ENCODE data around the gene EMILIN2.

Gene EMILIN2

DNA sequence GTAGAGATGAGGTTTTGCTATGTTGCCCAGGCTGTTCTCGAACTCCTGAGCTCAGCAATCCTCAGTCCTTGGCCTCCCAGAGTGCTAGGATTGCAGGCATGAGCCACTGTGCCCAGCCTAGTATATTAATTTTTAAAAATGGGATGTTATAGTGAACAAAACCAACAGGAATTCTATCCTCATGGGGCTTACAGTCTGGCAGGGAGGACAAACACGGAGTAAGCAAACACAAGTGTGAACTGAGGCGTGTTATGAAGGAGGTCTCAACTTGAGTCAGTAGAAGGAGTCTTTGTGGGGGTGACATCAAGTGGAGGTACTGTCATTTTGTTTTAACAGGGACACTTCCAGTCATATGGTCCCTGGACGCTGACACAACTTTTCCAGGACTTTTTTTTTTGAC lies 33.1 kb downstream of the EMILIN2 start:
- no peak for DNase-seq

DNA sequence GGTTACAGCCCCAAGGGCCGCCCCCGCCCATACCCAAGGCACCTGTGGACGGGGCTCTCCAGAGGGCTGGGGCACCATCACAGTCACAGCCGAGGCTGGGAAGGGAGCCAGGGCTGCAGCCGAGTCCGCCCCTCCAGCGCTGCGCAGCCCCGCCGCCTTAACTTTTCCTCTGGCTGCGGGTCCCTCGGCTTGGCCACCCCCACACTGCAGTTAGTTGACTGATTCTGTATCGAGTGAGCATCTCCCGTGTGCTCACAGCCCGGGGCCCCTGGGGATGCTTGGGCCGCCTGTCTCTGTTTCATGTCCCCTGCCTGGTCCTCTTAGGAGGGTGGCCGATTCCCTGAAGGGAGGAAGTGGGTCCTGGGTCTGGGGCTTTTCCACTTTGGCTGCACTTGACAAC lies 33.7 kb downstream of the EMILIN2 start:
- no peak for DNase-seq

DNA sequence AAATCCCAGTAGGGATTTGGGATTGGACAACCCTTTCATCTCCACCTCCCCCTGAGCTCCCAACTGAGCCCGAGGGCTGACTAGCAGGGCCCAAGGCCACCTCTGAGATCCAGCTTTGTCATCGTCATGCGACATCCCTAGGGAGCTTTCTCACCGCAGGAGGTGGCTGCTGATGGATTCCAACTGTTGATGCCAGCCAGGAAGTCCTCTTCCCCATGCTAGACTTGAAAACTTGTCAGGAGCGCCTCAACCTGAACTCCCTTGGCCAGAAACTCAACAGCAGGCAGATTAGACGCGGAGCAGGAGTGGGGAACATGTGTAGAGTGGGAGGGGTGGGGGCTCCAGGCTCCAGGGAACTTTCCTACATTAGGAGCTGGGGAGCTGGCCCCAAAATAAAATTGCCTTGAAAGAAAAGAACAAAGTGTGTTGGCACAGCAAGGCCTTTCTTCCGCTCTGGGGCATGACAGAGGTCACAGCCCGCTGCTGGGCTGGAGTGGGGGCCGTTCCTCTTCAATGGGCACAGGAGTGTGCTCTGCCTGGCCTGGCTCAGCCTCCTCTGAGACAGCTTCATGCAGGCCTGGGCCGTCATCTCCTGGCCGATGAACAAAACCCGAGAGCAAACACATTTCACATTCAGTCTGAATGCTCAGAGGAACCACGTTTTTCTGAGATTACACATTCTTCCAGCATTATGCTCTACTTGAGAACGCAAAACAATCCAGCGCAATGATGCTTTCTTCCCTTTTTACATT lies 34.5 kb downstream of the EMILIN2 start:
- no peak for DNase-seq

DNA sequence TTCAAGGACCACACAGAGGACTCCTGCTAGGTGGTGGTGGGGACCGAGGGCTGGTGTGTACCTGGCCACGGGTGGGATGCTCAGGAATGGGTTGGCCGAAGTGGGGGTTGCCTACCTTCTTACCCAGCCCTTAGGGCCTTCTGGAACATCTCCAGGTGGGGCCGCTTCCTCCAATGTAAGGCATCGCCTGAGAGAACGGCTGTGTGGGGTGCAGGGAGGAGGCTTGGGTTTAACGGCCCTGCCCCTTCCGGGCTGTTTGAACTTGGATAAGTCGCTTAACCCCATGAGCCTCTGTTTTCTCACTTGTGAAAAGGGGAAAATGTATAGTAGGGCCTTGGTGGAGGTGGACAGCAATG lies 35.0 kb downstream of the EMILIN2 start:
- no peak for DNase-seq

DNA sequence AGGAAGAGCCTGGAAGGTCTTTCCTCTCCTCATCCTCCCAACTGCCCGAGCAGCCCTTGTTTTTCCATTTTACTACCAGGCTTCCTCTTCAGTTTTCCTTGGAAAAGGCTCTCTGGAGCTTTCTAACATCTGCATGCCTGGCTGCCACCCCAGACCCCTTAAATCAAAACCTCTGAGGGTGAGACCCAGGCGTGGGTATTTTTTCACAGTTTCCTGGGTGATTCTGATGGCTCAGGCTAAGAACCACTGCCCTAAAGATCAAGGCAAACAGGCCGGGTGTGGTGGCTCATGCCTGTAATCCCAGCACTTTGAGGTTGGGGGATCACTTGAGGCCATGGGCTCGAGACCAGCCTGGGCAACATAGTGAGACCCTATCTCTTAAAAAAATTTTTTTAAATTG lies 35.4 kb downstream of the EMILIN2 start:
- DNase-seq: no peak

DNA sequence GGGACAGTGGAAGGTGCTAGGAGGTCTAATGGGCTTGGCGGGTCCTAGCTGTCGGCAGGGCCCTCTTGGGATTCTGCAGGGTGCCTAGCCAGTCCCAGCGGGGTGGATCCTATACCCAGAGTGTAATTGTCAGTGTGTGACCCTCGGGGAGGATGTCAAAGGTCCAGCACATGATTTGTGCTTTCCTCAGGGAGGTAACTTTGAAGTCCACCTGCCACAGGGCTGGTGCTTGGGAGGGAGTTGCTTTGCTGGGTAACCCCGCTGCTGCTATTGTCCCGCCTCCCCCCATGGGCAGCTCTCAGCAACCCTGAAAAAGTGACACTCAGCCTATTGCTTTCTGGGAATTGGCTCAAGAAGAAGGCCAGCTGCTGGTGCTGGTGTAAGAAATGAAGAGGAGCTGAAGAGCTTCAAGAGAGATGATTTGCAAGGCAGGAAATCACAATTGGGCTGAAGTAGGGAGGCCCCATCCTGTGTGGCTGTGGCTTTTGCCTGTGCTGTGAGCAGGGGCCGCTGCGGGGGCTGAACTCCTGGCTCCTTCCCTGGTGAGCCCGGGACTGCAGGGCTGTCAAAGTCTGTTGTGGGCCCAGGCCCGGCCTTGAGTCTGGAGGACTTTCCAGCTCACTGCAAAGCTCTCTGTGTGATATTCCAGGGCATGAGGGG lies 36.4 kb downstream of the EMILIN2 start:
- no peak for DNase-seq

DNA sequence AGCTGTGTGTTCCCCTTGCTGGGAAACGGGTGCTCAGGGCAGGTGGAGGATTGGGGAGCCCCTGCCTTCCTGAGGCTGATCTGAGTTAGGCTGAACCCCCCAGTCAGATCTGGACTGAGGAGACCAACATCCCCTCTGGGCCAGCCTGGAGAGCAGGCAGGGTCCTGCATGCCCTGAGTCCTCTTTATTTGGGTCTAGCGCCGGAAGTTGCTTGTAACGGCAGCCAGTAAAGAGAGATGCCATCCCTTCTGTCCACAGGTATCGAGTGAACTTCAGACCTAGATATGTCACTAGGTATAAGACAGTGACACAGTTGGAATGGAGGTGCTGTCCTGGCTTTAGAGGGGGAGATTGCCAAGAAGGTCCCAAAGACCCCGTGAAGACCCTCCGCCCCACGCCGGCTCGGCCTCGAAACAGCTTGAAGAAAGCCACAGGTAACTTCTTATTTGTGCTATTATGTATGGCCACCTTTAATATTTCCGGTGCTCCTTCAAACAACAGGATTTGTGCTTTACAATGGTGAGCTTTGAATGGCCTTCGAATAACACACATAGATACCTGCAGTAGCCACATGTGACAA lies 38.0 kb downstream of the EMILIN2 start:
- no peak for DNase-seq

DNA sequence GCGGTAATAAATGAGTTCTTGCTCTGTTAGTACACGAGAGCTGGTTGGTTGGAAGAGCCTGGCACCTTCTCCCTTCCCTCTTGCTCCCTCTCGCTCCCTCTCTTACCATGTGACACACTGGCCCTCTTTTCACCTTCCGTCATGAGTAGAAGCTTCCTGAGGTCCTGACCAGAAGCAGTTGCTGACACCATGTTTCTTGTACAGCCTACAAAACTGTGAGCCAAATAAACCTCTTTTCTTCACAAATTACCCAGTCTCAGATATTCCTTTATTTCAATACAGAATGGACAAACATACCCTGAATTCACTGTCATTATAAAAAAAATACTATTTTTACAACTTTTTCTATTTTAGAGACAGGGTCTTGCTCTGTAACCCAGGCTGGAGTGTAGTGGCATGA lies 40.7 kb downstream of the EMILIN2 start:
- no peak for DNase-seq

DNA sequence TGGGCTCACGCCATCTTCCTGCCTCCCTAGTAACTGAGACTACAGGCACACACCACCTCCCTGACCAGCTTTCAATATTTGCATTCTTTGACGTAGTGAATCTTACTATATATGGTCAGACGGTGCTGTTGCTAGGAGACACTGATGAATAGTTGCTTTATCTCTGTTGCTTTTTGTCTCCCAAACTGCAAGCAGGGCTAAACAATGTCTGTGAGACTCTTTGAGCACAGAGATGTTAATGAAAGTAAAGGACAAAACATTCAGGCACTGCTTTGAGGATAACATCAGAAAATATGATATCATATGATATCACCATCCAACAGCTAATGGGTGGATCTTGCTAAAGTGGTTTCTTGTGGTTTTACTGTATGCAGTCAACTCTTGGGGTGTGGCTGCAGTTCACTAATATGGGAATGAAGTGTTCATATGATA lies 43.0 kb downstream of the EMILIN2 start:
- DNase-seq: no peak

DNA sequence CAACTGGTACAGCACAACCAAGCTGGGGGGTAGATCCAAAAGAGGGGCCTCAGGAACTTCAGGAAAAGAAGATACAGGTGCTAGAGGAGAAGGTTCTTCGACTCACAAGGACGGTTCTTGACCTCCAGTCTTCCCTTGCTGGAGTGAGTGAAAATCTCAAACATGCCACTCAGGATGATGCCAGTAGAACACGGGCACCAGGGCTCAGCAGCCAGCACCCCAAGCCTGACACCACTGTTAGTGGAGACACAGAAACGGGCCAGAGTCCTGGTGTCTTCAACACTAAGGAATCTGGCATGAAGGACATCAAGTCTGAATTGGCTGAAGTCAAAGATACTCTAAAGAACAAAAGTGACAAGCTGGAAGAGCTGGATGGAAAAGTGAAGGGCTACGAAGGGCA lies 43.8 kb downstream of the EMILIN2 start:
- DNase-seq: no peak

DNA sequence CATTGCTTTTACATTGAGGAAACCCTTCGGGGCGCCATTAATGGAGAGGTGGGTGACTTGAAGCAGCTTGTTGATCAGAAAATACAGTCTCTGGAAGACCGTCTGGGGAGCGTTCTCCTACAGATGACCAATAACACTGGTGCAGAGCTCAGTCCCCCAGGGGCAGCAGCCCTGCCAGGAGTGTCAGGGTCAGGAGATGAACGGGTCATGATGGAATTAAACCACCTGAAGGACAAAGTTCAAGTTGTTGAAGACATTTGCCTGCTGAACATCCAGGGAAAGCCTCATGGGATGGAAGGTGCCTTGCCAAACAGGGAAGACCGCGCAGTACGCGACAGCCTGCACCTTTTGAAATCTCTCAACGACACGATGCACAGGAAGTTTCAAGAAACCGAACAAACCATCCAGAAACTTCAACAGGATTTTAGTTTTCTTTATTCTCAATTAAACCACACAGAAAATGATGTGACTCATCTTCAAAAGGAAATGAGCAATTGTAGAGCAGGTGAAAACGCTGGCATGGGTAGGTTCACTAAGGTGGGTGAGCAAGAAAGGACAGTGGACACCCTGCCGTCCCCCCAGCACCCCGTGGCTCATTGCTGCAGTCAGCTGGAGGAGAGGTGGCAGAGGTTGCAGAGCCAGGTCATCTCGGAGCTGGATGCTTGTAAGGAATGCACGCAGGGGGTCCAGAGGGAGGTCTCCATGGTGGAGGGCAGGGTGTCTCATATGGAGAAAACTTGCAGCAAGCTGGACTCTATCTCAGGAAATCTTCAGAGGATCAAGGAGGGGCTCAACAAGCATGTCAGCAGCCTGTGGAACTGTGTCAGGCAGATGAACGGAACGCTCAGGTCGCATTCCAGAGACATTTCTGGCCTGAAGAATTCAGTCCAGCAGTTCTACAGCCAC lies 45.0 kb downstream of the EMILIN2 start:
- DNase-seq: no peak

DNA sequence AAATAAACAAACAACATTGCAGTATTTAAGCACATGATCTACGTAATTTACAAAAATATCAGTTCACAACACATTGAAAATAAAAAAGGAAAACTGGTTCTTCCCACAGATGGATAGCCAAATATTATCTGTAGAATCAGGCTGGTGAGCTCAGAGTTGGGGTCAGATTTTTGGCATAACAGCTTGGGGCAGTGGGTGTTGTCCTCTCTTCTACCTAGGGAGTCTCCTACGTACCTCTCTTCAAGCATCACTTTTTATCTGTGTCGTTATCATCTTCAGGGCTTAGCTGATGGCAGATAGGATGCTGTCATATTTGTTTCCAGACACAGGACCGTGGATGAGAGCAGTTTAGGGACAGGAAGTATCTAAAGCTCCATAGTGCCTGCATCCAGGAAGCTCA lies 46.2 kb downstream of the EMILIN2 start:
- no peak for DNase-seq

DNA sequence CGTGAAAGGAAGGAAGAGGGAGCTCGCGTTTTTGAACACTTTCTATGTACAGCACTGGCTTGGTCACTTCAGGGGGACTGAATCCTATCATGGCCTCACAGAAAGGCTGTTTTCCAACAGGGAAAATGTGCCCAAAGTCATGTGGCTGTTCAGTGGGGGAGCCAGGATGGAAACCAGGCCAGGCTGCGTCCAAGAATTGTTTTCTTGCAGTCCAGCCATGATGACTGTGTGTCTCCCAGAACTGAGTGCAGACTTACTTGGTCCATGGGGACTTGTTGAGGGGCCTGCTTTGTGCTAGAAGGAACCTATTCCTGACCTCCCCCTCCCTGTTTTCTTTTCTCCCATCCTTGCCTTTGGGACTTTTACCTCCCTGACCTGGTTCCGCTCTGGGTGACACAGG lies 46.9 kb downstream of the EMILIN2 start:
- DNase-seq: no peak

DNA sequence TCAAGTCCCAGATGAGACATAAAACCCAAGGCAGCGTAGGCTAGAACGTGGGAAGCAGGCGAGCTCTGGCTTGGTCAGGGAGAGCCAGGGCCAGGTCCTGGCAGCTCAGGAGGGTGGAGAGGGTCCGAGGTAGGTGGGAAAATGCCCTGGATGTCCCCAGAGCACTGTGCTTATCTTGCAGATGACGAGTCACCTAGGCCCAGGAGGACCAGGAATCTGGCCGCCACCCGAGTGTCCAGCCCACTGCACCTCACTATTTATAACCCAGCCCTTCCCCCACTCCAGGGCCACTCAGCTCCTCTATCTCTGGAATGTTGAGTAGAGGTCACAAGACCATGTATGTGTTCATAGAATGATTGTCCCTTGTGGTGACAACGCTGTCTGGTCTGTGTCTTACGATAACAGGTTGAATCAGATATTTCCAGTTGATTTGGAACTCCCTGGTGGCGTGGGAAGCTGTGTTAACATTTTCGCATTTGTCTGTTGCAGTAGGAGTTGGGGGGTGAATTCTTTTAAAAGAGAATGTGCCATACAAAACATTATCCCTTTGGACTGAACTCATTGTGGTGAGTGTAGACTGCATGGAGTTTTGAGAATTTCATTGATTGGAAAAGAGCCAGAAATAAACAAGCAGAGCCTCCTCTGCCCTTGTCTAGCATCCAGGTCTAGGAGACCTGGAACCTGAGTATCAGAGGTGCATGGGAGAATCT lies 47.5 kb downstream of the EMILIN2 start:
- no peak for DNase-seq

DNA sequence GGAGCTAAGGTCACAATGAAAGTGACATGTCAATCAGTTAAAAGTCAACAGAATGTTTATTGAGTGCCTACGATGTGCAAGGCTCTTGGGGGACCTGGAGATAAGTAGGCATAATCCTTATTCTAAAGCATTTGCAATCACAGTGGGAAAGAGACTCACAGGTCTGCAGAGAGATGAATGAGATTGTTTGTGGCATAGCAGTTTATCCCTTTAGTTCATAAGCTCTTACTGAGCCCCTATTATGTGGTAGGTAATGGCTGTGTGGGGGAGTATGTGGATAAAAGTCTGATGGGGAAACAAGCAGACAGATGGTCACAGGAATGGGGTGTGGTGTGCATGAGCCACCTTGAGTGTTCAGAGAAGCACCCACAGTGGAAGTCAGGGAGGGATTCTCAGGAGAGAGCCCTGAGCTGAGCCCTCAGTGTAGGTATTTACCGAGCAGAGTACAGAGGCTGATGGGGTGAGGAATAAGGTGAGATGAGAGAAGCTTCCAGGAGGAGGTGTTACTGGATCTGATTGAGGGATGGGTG lies 48.1 kb downstream of the EMILIN2 start:
- no peak for DNase-seq

DNA sequence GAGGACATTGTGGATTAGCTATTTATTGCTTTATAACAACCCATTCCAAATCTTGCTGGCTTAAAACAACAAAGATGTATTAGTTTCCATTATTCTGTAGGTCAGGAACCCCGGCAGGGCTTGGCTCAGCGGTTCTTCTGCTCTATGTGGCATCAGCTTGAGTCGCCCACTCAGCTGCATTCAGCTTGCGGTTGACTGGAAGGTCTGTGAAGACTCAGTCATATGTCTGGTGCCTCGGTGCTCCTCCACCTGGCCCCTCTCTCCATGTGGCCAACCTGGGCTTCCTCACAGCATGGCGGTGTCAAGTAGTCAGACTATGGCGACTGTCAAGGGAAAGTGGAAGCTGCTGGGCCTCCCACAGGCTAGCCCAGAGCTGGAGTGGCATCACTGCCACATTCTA lies 48.6 kb downstream of the EMILIN2 start:
- no peak for DNase-seq

DNA sequence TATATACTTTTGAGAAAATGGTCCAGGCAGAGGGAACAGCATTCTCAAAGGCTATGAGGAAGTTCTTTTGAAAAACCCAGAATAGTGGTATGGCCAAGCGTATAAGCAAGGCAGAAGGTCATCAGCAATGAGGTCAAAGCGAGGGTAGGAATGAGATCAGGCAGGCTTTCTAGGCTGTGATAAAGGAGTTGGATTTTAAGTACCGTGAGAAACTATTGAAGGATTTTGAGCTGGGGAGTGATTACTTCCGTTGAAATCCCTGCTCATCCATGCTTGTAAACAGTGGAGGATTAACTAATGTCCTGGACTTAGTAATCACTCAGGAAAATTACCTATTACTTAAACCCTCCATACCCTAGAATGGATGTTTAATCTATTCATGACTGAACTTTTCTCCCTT lies 50.2 kb downstream of the EMILIN2 start:
- no peak for DNase-seq

DNA sequence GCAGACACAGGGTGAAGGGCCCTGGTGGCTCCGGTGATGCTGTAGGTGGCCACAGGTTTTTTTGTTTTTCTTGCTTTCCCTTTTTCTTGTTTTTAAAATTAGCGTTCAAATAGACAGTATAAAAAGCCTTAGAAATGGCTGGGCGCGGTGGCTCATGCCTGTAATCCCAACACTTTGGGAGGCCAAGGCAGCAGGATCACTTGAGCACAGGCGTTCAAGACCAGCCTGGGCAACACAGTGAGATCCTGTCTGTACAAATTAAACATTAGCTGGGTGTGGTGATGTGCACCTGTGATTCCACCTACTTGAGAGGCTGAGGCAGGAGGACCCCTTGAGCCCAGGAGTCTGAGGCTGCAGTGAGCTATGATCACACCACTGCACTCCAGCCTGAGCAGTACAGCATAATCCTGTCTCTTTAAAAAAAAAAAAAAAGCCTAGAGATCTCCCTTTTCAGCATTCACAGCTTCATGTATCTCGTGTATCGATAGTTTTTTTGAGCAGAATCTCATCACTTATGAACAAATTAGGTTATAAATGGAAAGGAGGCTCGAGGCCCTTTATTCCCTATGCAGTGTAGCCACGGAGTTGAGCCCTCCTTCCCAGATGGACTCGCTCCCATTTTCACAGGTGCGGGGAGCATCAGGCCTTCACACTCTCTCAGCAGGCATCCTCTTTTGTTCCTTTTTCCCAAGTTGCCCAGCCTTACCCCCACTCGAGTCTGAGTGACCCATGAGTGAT lies 50.8 kb downstream of the EMILIN2 start:
- no peak for DNase-seq

DNA sequence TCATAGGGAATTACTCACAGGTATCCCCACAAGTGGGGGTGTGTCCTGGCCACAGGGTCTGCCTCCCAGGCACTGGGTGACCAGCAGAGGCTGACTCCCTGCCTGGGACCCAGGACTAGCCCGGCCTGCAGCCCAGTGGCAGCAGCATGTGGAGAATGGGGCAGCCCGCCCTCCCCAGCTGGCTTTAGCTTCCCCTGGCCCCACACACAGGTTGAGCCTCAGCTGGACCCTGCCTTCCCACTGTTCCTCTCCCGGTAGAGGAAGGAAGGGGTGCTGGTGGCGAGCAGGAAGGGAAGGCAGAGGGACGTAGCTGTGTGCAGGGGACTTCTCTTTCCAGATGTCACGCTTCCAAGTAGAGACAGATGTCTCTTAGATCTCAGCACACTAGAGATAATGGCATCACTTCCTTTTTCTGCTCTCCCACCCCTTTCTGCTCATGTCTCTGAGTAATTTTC lies 51.4 kb downstream of the EMILIN2 start:
- peak; percentile 81 for DNase-seq

DNA sequence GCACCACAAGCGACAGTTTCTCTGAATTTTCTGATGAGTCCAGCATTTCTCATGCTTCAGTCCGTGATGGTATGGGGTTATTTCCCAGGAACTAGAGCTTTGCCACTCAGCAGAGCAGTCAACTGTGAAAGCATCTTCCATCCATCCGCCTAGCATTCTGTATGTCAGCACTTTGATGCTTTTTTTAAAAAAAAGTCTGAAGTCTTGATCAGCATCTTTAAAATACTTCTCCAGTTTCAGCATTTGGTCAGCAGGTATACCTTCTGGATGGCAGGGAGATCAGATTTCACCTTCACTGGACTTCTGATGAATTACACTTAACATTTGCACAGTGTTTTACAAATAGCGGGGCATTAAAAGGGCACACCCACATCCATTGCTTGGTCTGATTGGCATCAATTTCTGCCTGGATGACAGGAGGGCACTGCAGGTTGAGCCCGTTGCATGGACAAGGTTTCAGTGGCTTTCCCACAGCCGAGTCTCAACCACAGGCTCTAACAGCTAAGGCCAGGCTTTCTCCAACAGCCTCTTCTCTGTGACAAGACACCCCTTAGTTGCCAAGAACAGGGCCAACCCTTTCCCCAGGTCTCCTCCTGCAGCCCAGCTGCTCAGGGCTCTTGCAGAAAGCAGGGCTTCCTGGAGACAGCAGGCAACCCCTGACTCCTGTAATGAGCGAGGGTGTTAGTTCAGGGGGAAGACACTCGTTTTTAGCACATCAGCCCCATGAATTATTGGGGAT lies 54.0 kb downstream of the EMILIN2 start:
- no peak for DNase-seq

DNA sequence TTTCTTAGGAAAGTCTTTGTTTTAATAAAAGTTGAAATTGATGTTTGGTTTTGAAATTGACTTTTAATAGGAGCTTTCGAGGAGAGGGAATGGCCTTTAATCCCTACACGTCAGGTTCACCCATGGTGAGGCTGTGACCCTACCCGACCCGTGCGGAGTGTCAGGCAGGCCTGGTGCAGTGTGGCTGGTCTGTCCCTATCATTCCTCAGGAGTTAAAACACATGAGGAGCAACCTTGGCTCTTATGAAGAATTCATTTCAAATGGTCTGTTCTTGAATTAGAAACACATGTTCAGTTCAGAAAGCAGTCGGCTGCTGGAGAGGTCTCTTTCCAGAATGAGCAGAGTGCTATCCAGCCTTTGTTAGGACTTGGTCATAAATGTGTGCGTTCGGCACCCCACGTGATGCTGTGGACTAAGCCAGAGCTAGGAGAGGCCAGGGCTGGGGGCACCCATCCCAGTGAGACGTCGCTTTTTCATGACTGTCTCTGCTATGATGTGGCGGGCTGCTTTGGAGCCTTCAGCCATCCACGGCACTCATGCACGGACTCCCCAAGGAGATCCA lies 54.7 kb downstream of the EMILIN2 start:
- no peak for DNase-seq
